Endothelial cell of umbilical vein (primary cell): Measurements from ENCODE around the gene HERC6. TPM values are rescaled to one million over a fixed set of nuclear protein-coding genes. Genes with fewer than 3 reads are reported as not detected.

Experiments used
- BruUV-seq: library from RNA; stranded (reverse); fragments of 400-500 nt; replicated peaks from 2 replicates; lab custom pipeline; 2021; lab: Mats Ljungman, UMichigan
- CTCF ChIA-PET: fragments of 300-600, 350-600 bp; sonication (Branson Sonifier 250); formaldehyde crosslinking; loops from one replicate; lab custom pipeline; 2021; ENCODE audit warnings: antibody characterized with exemption, inconsistent platforms; lab: Charles Lee
- POLR2A ChIA-PET: fragments of 300-600, 350-600 bp; sonication (Branson Sonifier 250); formaldehyde crosslinking; loops from one replicate; lab custom pipeline; 2021; ENCODE audit warnings: antibody characterized with exemption, inconsistent platforms; lab: Charles Lee
- DNase-seq: peaks from one replicate; pipeline ENCODE4 v3.0.0-alpha.2; 2011; ENCODE audit warnings: low read depth, low spot score
- FAIRE-seq: peaks from 2 replicates; lab custom pipeline; 2011; peaks lifted over from hg19 to GRCh38; lab: Jason Lieb, UNC
- H2AFZ ChIP-seq: 2 replicates; pipeline ENCODE4 v1.6.0; 2012; ENCODE audit warnings: low read depth, low read length, control low read depth, inconsistent platforms
- H3K27ac ChIP-seq: 2 replicates; pipeline ENCODE4 v1.5.1; 2011; ENCODE audit warnings: low read depth, mild to moderate bottlenecking, control low read depth, low read length, moderate library complexity; ENCODE audit not compliant: insufficient read depth
- H3K27me3 ChIP-seq, 2 experiments: 2 replicates each; pipeline versions ENCODE4 v1.6.0 to v1.6.1; 2011; ENCODE audit warnings: low read length in 2 of 2, mixed read lengths in 1 of 2; ENCODE audit not compliant: control insufficient read depth in 2 of 2, insufficient read depth in 2 of 2
- H3K36me3 ChIP-seq, 2 experiments: 2 replicates in 1 of 2; 3 replicates in 1 of 2; pipeline ENCODE4 v1.5.1; 2011; ENCODE audit warnings: low read length in 2 of 2, mild to moderate bottlenecking in 1 of 2, moderate library complexity in 1 of 2; ENCODE audit not compliant: control insufficient read depth in 2 of 2, insufficient read depth in 2 of 2; ENCODE audit errors: extremely low read depth in 1 of 2
- H3K4me1 ChIP-seq: 3 replicates; pipeline ENCODE4 v1.5.1; 2011; ENCODE audit warnings: mild to moderate bottlenecking, low read length; ENCODE audit not compliant: control insufficient read depth, insufficient read depth; ENCODE audit errors: extremely low read depth
- H3K4me2 ChIP-seq: 2 replicates; pipeline ENCODE4 v1.6.1; 2011; ENCODE audit warnings: low read length, control low read depth, mixed read lengths; ENCODE audit not compliant: insufficient read depth
- H3K4me3 ChIP-seq, 3 experiments: fragments of 200-600 bp in 1 of 3; sonication (generic), shearing (Covaris generic) in 1 of 3; replicated peaks in 1 of 3; 2 replicates each; pipeline ENCODE4 v1.5.1; 2011 to 2016; ENCODE audit warnings: control low read depth in 3 of 3, low read length in 3 of 3, mild to moderate bottlenecking in 2 of 3, inconsistent platforms in 1 of 3, low read depth in 1 of 3, moderate library complexity in 1 of 3; ENCODE audit not compliant: insufficient read depth in 1 of 3
- H3K79me2 ChIP-seq: 2 replicates; pipeline ENCODE4 v1.6.0; 2012; ENCODE audit warnings: low read length, inconsistent platforms; ENCODE audit not compliant: control insufficient read depth, insufficient read depth
- H3K9ac ChIP-seq: replicated peaks from 2 replicates; pipeline ENCODE3; 2011; ENCODE audit warnings: low read length, control low read depth; ENCODE audit not compliant: insufficient read depth; ENCODE audit errors: extremely low read depth
- H3K9me1 ChIP-seq: replicated peaks from 3 replicates; pipeline ENCODE4 v1.6.0; 2011; ENCODE audit warnings: mild to moderate bottlenecking, low read length; ENCODE audit not compliant: control insufficient read depth, insufficient read depth; ENCODE audit errors: extremely low read depth
- H3K9me3 ChIP-seq: replicated peaks from 2 replicates; pipeline ENCODE4 v1.5.1; 2012; ENCODE audit warnings: low read length, inconsistent platforms; ENCODE audit not compliant: control insufficient read depth, insufficient read depth
- H4K20me1 ChIP-seq: replicated peaks from 2 replicates; pipeline ENCODE3; 2011; ENCODE audit warnings: mild to moderate bottlenecking, low read length; ENCODE audit not compliant: control insufficient read depth, insufficient read depth; ENCODE audit errors: extremely low read depth
- EZH2 ChIP-seq: IDR thresholded peaks from 2 replicates; pipeline ENCODE4 v1.6.1; 2012; ENCODE audit warnings: borderline replicate concordance, low read depth, mild to moderate bottlenecking, moderate library complexity, low read length, inconsistent platforms; ENCODE audit not compliant: severe bottlenecking
- FOS ChIP-seq: IDR thresholded peaks from 2 replicates; pipeline ENCODE4 v1.6.1; 2011; ENCODE audit warnings: mild to moderate bottlenecking, low read length, moderate library complexity, borderline replicate concordance; ENCODE audit not compliant: insufficient read depth
- GATA2 ChIP-seq: IDR thresholded peaks from 2 replicates; pipeline ENCODE4 v1.7.0; 2011; ENCODE audit warnings: low read depth, mild to moderate bottlenecking, moderate library complexity, mixed read lengths, low read length; ENCODE audit not compliant: insufficient read length, insufficient read depth
- JUN ChIP-seq: IDR thresholded peaks from 2 replicates; pipeline ENCODE4 v1.6.1; 2011; ENCODE audit warnings: borderline replicate concordance, low read depth; ENCODE audit not compliant: insufficient read length, insufficient read depth
- POLR2A ChIP-seq: IDR thresholded peaks from 2 replicates; pipeline ENCODE4 v1.6.1; 2012; ENCODE audit warnings: low read depth, mild to moderate bottlenecking, control low read depth, low read length
- POLR2AphosphoS5 ChIP-seq: IDR thresholded peaks from 2 replicates; pipeline ENCODE4 v1.6.1; 2012; ENCODE audit warnings: low read depth, mild to moderate bottlenecking, control low read depth, low read length, moderate library complexity; ENCODE audit not compliant: insufficient read depth
- dilution Hi-C: fragments of 300-500 bp; cut with MboI; formaldehyde crosslinking; loops from one replicate; pipeline ENCODE4 v1.15.0; 2019; ENCODE audit warnings: low sequenced_read_pairs; ENCODE audit not compliant: extremely low pct_ligation_motif_present
- intact Hi-C: fragments of 100-400 bp; cut with micrococcal nuclease; formaldehyde crosslinking; loops from one replicate; pipeline ENCODE4 v1.10.0; 2022
- polyA plus RNA-seq, 4 experiments: library from polyadenylated mRNA; depleted of rRNA in 3 of 4; stranded (reverse) in 3 of 4; unstranded in 1 of 4; fragments of >200 nt; gene quantifications; 2 replicates each; pipeline versions ENCODE4 v1.2.1 to v1.2.3, GENCODE V29; 2011 to 2012; ENCODE audit warnings: missing spikeins in 1 of 4
- total RNA-seq: library from RNA; stranded (reverse); gene quantifications from 2 replicates; pipeline ENCODE4 v1.2.3, GENCODE V29; 2021
- TF ChIP-seq, protein P1 (sequence below), 2 donors: IDR thresholded peaks; 1 replicate in 1 of 2; 2 replicates in 1 of 2; pipeline ENCODE4 v1.5.1; 2011; ENCODE audit warnings: low read length in 2 of 2, mild to moderate bottlenecking in 2 of 2, moderate library complexity in 2 of 2, control low read depth in 1 of 2, inconsistent platforms in 1 of 2, low read depth in 1 of 2; ENCODE audit not compliant: insufficient read depth in 1 of 2; ENCODE audit errors: extremely low read depth in 1 of 2
- TF ChIP-seq, protein P2 (sequence below): IDR thresholded peaks from 2 replicates; pipeline ENCODE4 v1.6.1; 2011; ENCODE audit not compliant: insufficient read depth, insufficient read length

The HERC6 gene
- total and polyA plus RNA-seq, 2 donors (not counting 3 experiments of a cell fraction or from before 2014, with no cell fraction given): 2.1 to 5.0 TPM

DNA sequence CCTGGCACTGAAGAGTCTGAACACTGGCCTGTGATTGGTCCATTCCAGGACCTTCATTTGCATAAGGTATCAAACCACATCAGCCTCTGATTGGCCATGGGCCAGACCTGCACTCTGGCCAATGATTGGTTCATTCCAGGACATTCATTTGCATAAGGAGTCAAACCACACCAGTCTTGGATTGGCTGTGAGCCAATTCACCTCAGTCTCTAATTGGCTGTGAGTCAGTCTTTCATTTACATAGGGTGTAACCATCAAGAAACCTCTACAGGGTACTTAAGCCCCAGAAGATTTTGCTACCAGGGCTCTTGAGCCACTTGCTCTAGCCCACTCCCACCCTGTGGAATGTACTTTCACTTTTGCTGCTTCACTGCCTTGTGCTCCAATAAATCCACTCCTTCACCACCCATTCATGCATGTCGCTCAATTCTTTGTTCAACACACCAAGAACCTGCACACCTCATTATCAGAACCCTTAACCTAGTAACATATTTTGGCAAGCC lies 64.1 kb downstream of the HERC6 start:
- TF ChIP-seq GATA2 (no peak), POLR2A (no peak), JUN (no peak), POLR2AphosphoS5 (no peak), FOS (no peak), EZH2 (no peak)
- TF ChIP-seq, protein P1, sequence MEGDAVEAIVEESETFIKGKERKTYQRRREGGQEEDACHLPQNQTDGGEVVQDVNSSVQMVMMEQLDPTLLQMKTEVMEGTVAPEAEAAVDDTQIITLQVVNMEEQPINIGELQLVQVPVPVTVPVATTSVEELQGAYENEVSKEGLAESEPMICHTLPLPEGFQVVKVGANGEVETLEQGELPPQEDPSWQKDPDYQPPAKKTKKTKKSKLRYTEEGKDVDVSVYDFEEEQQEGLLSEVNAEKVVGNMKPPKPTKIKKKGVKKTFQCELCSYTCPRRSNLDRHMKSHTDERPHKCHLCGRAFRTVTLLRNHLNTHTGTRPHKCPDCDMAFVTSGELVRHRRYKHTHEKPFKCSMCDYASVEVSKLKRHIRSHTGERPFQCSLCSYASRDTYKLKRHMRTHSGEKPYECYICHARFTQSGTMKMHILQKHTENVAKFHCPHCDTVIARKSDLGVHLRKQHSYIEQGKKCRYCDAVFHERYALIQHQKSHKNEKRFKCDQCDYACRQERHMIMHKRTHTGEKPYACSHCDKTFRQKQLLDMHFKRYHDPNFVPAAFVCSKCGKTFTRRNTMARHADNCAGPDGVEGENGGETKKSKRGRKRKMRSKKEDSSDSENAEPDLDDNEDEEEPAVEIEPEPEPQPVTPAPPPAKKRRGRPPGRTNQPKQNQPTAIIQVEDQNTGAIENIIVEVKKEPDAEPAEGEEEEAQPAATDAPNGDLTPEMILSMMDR (IDR thresholded peaks at IDR 0.05; ENCODE audit: extremely low read depth in 1 of 2, insufficient read depth in 1 of 2, low read depth in 1 of 2, low read length in 2 of 2): no peak
- TF ChIP-seq, protein P2, sequence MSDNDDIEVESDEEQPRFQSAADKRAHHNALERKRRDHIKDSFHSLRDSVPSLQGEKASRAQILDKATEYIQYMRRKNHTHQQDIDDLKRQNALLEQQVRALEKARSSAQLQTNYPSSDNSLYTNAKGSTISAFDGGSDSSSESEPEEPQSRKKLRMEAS: no peak
- BruUV-seq: no TSS peak
- dilution Hi-C loops: no loop called here
- Histone ChIP-seq H3K27ac (no peak overlapping the region), H4K20me1 (no peaks in the 10 kb centered on the region), H2AFZ (no peak overlapping the region), H3K9ac (no peak overlapping the region), H3K9me1 (no peaks in the 10 kb centered on the region), H3K79me2 (no peaks in the 10 kb centered on the region), H3K4me2 (no peak overlapping the region), H3K36me3 (no peaks in the 10 kb centered on the region), H3K27me3 (no peaks in the 10 kb centered on the region), H3K4me3 (no peak overlapping the region), H3K9me3 (no peaks in the 10 kb centered on the region), H3K4me1 (no peaks in the 10 kb centered on the region)
- DNase-seq: no peak
- intact Hi-C loops: no loop called here
- FAIRE-seq: no peak
- ChIA-PET POLR2A (no interaction called here), CTCF (no interaction called here)
